ENCODE measurements around the gene ATAD3A.
"Not testable (repeated sequence)": the region's sequence is repeated elsewhere in the genome, so short reads cannot be mapped to it uniquely, and the experiment has no call there.

DNA sequence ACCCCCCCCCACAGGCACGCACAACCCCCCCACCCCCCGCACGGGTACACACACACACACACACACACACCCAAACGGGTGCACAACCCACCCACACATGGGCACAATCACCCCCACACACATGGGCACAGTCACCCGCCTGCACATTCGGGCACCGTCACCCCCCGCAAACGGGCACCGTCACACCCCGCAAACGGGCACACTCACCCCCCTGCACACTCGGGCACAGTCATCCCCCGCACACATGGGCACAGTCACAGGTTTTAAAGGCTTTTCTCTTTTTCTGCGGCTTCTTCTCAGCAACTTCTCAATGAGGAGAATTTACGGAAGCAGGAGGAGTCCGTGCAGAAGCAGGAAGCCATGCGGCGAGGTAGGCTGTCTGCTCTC is 6.7 kb downstream of the ATAD3A start:
- TF ChIP-seq, protein P1, sequence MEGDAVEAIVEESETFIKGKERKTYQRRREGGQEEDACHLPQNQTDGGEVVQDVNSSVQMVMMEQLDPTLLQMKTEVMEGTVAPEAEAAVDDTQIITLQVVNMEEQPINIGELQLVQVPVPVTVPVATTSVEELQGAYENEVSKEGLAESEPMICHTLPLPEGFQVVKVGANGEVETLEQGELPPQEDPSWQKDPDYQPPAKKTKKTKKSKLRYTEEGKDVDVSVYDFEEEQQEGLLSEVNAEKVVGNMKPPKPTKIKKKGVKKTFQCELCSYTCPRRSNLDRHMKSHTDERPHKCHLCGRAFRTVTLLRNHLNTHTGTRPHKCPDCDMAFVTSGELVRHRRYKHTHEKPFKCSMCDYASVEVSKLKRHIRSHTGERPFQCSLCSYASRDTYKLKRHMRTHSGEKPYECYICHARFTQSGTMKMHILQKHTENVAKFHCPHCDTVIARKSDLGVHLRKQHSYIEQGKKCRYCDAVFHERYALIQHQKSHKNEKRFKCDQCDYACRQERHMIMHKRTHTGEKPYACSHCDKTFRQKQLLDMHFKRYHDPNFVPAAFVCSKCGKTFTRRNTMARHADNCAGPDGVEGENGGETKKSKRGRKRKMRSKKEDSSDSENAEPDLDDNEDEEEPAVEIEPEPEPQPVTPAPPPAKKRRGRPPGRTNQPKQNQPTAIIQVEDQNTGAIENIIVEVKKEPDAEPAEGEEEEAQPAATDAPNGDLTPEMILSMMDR (IDR thresholded peaks at IDR 0.05; ENCODE audit: poor library complexity, severe bottlenecking) = not testable (repeated sequence)
- TF ChIP-seq MXI1 (conservative IDR thresholded peaks at IDR 0.05; ENCODE audit: poor library complexity, severe bottlenecking) = not testable (repeated sequence)
